Stimulated activated CD4-positive, alpha-beta T cell treated with anti-CD3 and anti-CD28 coated beads, Interleukin-1b, Interleukin-23, amount 100 ng/mL, for 24 hours (primary cell): ENCODE data around the gene SHC3.

ENCODE experiments used
- DNase-seq, 4 experiments: peaks; one replicate each; pipeline ENCODE4 v3.0.0-alpha.2; 2020; ENCODE audit warnings: low read depth in 4 of 4, low spot score in 1 of 4

Gene SHC3

GRCh38 chr9:88966894-88967676 lies 211.5 kb downstream of the SHC3 start:
- no peak for DNase-seq

GRCh38 chr9:88965473-88965872 lies 213.1 kb downstream of the SHC3 start:
- DNase-seq = no peak

GRCh38 chr9:88960632-88961031 lies 218.0 kb downstream of the SHC3 start:
- no peak for DNase-seq

GRCh38 chr9:88959727-88960469 lies 218.7 kb downstream of the SHC3 start:
- DNase-seq = no peak

- no peak for DNase-seq
These were observed 221.1 kb downstream of the SHC3 start for GRCh38 chr9:88957526-88957925.
